RWPE2 (cell line): Measurements from ENCODE around the gene EIF2B2.
A peak's percentile ranks its signal among the peaks of the same experiment; 100 is the strongest.

Experiments
- ATAC-seq: fragments of 200-7000 bp; cut with Tn5 transposase; 3 replicates; pipeline ENCODE4 v1.9.1; 2021; ENCODE audit warnings: low read depth
- DNase-seq: peaks from one replicate; pipeline ENCODE4 v3.0.0-alpha.2; 2020; ENCODE audit warnings: low spot score
- H3K27ac ChIP-seq: fragments of 450-650 bp; 2 replicates; pipeline ENCODE4 v1.5.1; 2017; ENCODE audit warnings: mild to moderate bottlenecking; ENCODE audit not compliant: poor library complexity, severe bottlenecking
- H3K27me3 ChIP-seq: fragments of 250-450 bp; sonication (Bioruptor Pico); 2 replicates; pipeline ENCODE4 v1.5.1; 2021; ENCODE audit warnings: mild to moderate bottlenecking, moderate library complexity; ENCODE audit not compliant: insufficient read depth, poor library complexity, severe bottlenecking
- H3K36me3 ChIP-seq: fragments of 250-450 bp; sonication (Bioruptor Pico); 2 replicates; pipeline ENCODE4 v1.5.1; 2020; ENCODE audit warnings: low read depth, mild to moderate bottlenecking, moderate library complexity
- H3K4me1 ChIP-seq: fragments of 250-450 bp; sonication (Bioruptor Pico); 2 replicates; pipeline ENCODE4 v1.5.1; 2021; ENCODE audit warnings: mild to moderate bottlenecking, moderate library complexity; ENCODE audit not compliant: insufficient read depth, poor library complexity, severe bottlenecking
- H3K4me3 ChIP-seq: fragments of 250-450 bp; sonication (Bioruptor Pico); 2 replicates; pipeline ENCODE4 v1.5.1; 2021; ENCODE audit warnings: mild to moderate bottlenecking, moderate library complexity; ENCODE audit not compliant: severe bottlenecking
- H3K9me3 ChIP-seq: fragments of 250-450 bp; sonication (Bioruptor Pico); 2 replicates; pipeline ENCODE4 v1.5.1; 2021; ENCODE audit warnings: mild to moderate bottlenecking, moderate library complexity; ENCODE audit not compliant: severe bottlenecking
- TF ChIP-seq, protein P1 (sequence below): fragments of 450-650 bp; IDR thresholded peaks from one replicate; pipeline ENCODE4 v1.5.1; 2017; ENCODE audit warnings: mild to moderate bottlenecking, moderate library complexity; ENCODE audit not compliant: poor library complexity, severe bottlenecking

The EIF2B2 gene

DNA sequence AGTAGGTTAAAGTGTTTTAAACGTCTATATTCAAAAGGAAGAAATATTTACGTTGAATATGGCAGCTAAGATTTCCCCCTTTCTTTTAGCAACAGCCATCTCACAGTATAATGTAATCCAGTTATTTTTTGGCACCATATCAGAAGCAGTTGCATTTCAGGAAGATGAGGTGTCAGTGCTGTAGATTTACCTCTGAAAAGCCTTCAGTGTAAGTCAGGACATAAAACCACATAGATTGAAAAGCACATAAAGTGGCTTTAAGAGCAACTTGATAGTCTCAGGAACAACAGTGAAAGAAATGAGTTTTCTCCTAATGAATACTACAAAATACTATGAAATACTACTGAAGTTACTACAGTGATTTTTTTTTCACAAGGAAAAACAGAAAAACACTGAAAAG lies 41.6 kb downstream of the EIF2B2 start:
- Histone ChIP-seq H3K36me3 (peaks cover 38% of the 10 kb centered on the region), H3K4me3 (no peak overlapping the region), H3K27me3 (no peaks in the 10 kb centered on the region), H3K9me3 (no peaks in the 10 kb centered on the region), H3K4me1 (peaks cover 20% of the 10 kb centered on the region), H3K27ac (peak overlapping the region; percentile 33)
- ATAC-seq, result peak; percentile 85
- no peak for DNase-seq
- TF ChIP-seq, protein P1, sequence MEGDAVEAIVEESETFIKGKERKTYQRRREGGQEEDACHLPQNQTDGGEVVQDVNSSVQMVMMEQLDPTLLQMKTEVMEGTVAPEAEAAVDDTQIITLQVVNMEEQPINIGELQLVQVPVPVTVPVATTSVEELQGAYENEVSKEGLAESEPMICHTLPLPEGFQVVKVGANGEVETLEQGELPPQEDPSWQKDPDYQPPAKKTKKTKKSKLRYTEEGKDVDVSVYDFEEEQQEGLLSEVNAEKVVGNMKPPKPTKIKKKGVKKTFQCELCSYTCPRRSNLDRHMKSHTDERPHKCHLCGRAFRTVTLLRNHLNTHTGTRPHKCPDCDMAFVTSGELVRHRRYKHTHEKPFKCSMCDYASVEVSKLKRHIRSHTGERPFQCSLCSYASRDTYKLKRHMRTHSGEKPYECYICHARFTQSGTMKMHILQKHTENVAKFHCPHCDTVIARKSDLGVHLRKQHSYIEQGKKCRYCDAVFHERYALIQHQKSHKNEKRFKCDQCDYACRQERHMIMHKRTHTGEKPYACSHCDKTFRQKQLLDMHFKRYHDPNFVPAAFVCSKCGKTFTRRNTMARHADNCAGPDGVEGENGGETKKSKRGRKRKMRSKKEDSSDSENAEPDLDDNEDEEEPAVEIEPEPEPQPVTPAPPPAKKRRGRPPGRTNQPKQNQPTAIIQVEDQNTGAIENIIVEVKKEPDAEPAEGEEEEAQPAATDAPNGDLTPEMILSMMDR, result no peak

DNA sequence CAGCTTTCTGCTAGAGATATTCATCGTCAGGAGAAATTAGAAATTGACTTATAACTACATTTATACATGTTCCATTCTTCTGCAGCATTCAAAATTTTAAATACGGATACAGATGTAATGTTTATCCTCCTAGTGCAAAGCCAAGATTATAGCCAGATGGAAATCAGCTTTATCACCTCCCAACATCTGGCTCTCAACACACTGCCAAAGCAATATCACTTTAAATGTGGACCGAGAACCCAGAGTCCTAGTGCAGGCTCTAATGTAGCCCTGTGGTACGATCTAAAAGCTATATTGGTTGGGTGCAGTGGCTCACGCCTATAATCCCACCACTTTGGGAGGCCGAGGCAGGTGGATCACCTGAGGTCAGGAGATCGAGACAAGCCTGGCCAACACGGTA lies 42.0 kb downstream of the EIF2B2 start:
- Histone ChIP-seq H3K9me3 (no peaks in the 10 kb centered on the region), H3K4me1 (peaks cover 20% of the 10 kb centered on the region), H3K27ac (peak overlapping the region; percentile 33), H3K27me3 (no peaks in the 10 kb centered on the region), H3K4me3 (no peak overlapping the region), H3K36me3 (peaks cover 38% of the 10 kb centered on the region)
- TF ChIP-seq, protein P1, result no peak
- DNase-seq (no peak), ATAC-seq (no peak)

DNA sequence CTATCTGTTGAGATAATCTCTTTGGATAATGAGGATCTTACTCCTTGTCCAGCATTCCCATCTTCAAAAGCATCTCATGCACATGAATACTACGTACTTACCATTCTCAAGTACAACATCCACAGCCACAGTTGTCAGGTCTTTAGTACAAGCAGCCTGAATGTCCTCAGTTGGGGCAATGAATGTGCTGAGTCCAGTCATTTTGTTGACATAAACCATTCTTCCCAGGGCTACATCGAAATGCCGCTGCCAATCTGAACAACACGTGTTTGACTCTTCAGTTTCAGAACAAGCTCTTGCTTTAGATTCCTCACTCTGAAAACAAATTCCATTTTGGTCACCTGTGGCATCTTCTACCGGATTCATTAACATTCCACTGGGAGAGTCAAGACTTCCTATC lies 43.6 kb downstream of the EIF2B2 start:
- Histone ChIP-seq H3K27ac (no peak overlapping the region), H3K4me1 (peaks cover 26% of the 10 kb centered on the region), H3K9me3 (no peaks in the 10 kb centered on the region), H3K4me3 (no peak overlapping the region), H3K27me3 (no peaks in the 10 kb centered on the region), H3K36me3 (peaks cover 30% of the 10 kb centered on the region)
- ATAC-seq, result no peak
- DNase-seq, result no peak
- TF ChIP-seq, protein P1, result no peak

DNA sequence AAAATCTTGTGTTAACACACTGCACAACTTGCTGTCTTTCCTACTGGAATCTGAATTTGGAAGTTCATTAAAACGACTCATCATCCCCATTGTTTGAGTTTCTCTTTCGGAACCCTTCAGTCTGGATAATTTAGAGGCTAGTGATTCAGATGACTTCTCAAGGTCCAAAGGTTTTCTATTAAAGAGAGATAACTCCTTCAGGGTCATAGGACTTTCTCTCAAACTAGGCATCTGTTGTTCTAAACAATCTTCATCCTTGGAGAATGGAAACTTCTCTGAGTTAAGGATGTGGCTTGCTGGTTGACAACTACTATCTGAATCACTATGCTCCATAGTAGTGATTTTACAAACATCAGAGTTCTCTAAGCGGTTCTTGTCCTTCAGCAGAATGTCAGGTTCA lies 44.2 kb downstream of the EIF2B2 start:
- H3K27ac ChIP-seq, result no peak overlapping the region
- H3K27me3 ChIP-seq, result no peaks in the 10 kb centered on the region
- H3K4me3 ChIP-seq, result no peak overlapping the region
- ATAC-seq (no peak), DNase-seq (no peak)
- peaks cover 28% of the 10 kb centered on the region for H3K36me3 ChIP-seq
- H3K4me1 ChIP-seq, result peaks cover 20% of the 10 kb centered on the region
- H3K9me3 ChIP-seq, result no peaks in the 10 kb centered on the region
- TF ChIP-seq, protein P1, result no peak

GRCh38 chr14:75047506-75047905 lies 44.8 kb downstream of the EIF2B2 start:
- H3K36me3 ChIP-seq, result peaks cover 29% of the 10 kb centered on the region
- H3K9me3 ChIP-seq, result no peaks in the 10 kb centered on the region
- H3K4me3 ChIP-seq, result no peak overlapping the region
- ATAC-seq (no peak), DNase-seq (no peak)
- peaks cover 17% of the 10 kb centered on the region for H3K4me1 ChIP-seq
- no peak overlapping the region for H3K27ac ChIP-seq
- no peaks in the 10 kb centered on the region for H3K27me3 ChIP-seq
- TF ChIP-seq, protein P1, result no peak
